Breast epithelium (tissue), 3 donors: Measurements from ENCODE around the gene ZNRF3.

Experiments used
- CTCF ChIP-seq, 3 donors: fragments of 450-650 bp; IDR thresholded peaks; one replicate each; pipeline ENCODE4 v1.5.1; 2016 to 2017; ENCODE audit warnings: antibody characterized with exemption in 3 of 3, mild to moderate bottlenecking in 3 of 3, moderate library complexity in 3 of 3
- POLR2A ChIP-seq: fragments of 450-650 bp; IDR thresholded peaks from one replicate; pipeline ENCODE4 v1.6.1; 2016; ENCODE audit warnings: antibody characterized with exemption, mild to moderate bottlenecking, moderate library complexity

GRCh38 chr22:29000641-29001040, 117.3 kb downstream of the ZNRF3 start:
- TF ChIP-seq CTCF (IDR thresholded peaks at IDR 0.05) (no peak), POLR2A (no peak)
